Measurements from ENCODE around the gene CDKAL1. TPM values are rescaled to one million over a fixed set of nuclear protein-coding genes. Genes with fewer than 3 reads are reported as not detected.

CDKAL1 gene
- total and polyA plus RNA-seq, 2 of the 8 experiments (the other 6 are each of a cell fraction or from before 2014, with no cell fraction given): 8.4 to 24.6 TPM

DNA sequence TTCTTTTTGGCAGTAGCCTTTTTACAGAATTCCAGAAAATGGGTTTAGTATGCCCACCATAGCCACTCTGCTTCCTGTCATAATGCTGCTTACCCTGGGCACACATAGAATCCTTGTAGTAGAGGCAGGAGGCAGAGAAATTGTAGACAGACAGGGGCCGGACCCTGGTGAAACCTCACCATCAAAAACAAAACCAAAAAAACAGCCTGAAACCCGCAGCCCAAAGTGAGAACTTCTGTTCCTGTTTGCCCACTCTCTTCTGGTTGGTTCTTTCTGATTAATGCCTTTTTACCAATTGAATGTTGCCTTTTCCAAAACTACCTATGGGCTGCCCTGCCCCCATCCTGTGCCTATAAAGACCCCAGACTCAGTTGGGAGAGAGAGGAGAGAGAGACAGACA lies 188.2 kb downstream of the CDKAL1 start:
- Histone ChIP-seq H3K4ac (replicated peaks; ENCODE audit: insufficient read length, low read depth, low read length) (no peak overlapping the region), H2BK5ac (ENCODE audit: low read depth, low read length) (no peak overlapping the region)
- 88% methylated on average over 2 of the region's 2 CpGs; no CpG with 5 or more reads in 1 of the 2 experiments for WGBS, 2 experiments (ENCODE audit: extremely low coverage in 1 of 2, insufficient coverage in 1 of 2, insufficient read length in 1 of 2, insufficient replicate concordance in 2 of 2, low coverage in 1 of 2, low lambda C conversion rate in 2 of 2, missing lambda C conversion rate in 1 of 2)

More for the DNA sequence above, 188.2 kb downstream of the CDKAL1 start:
- Histone ChIP-seq H3K4me1 (replicated peaks in 1 of 4; ENCODE audit: control insufficient read depth in 3 of 4, insufficient read depth in 4 of 4, low read length in 3 of 4) (peaks cover 0 to 11% (median 4%) of the 10 kb centered on the region in 4 experiments; a peak in 4 of 7 replicates), H3K4me3 (ENCODE audit: extremely low read depth in 1 of 4, insufficient read depth in 2 of 4, low read depth in 3 of 4, low read length in 4 of 4) (no peak overlapping the region), H3K23me2 (ENCODE audit: low read depth, low read length) (no peaks in the 10 kb centered on the region), H3K79me1 (ENCODE audit: low read depth, low read length) (no peaks in the 10 kb centered on the region; the same call in 1 of the 2 replicates), H3K27me3 (replicated peaks in 1 of 4; ENCODE audit: control insufficient read depth in 3 of 4, extremely low read depth in 1 of 4, insufficient read depth in 3 of 4, low read length in 3 of 4) (no peaks in the 10 kb centered on the region), H3K27ac (ENCODE audit: low read depth, low read length) (no peak overlapping the region), H3K36me3 (ENCODE audit: control insufficient read depth in 2 of 4, insufficient read depth in 4 of 4, low read length in 3 of 4) (no peaks in the 10 kb centered on the region), H3K23ac (ENCODE audit: insufficient read length) (no peak overlapping the region), H4K91ac (replicated peaks; ENCODE audit: insufficient read length, low read length) (no peak overlapping the region), H4K8ac (ENCODE audit: extremely low read depth, insufficient read depth, low read length) (no peak overlapping the region), H2AFZ (ENCODE audit: low read length) (no peak overlapping the region), H2BK15ac (ENCODE audit: low read length) (no peak overlapping the region), H3K9ac (replicated peaks in 1 of 4; ENCODE audit: extremely low read depth in 1 of 4, low read depth in 3 of 4, low read length in 3 of 4) (no peak overlapping the region), H3K56ac (replicated peaks; ENCODE audit: insufficient read length, low read depth, low read length) (no peak overlapping the region), H3K18ac (ENCODE audit: extremely low read depth, low read length) (no peak overlapping the region), H3K4me2 (ENCODE audit: insufficient read depth in 1 of 2, low read depth in 2 of 2, low read length in 2 of 2) (no peak overlapping the region), H3K9me3 (ENCODE audit: insufficient read depth in 2 of 2, low read depth in 1 of 2, low read length in 1 of 2) (no peaks in the 10 kb centered on the region), H2AK5ac (ENCODE audit: low read depth, low read length) (no peak overlapping the region), H2BK120ac (replicated peaks; ENCODE audit: low read depth, low read length) (no peak overlapping the region), H3K14ac (ENCODE audit: insufficient read length) (no peak overlapping the region), H4K20me1 (replicated peaks in 1 of 2; ENCODE audit: control insufficient read depth in 1 of 2, insufficient read depth in 2 of 2, low read length in 2 of 2) (no peaks in the 10 kb centered on the region), H3K79me2 (ENCODE audit: control insufficient read depth in 1 of 2, insufficient read depth in 2 of 2, low read length in 2 of 2) (peaks cover 0 to 2% of the 10 kb centered on the region in 2 experiments; a peak in 1 of 4 replicates), H4K5ac (ENCODE audit: insufficient read length, low read depth, low read length) (no peak overlapping the region), H2BK20ac (ENCODE audit: low read length) (no peak overlapping the region), H2BK12ac (ENCODE audit: low read depth, low read length) (no peak overlapping the region)
- DNase-seq (ENCODE audit: low read depth in 1 of 2, low spot score in 2 of 2) (no peak), FAIRE-seq (no peak)
- TF ChIP-seq FOSL1 (IDR thresholded peaks at IDR 0.05; ENCODE audit: insufficient read depth, low read depth, low read length): no peak
- TF ChIP-seq EZH2 (IDR thresholded peaks at IDR 0.05; ENCODE audit: low read depth, low read length, severe bottlenecking): no peak
- TF ChIP-seq BRCA1 (IDR thresholded peaks at IDR 0.05; ENCODE audit: low read depth, low read length): no peak
- no peak for TF ChIP-seq TCF12 (IDR thresholded peaks at IDR 0.05; ENCODE audit: low read depth, low read length)
- TF ChIP-seq KDM1A (IDR thresholded peaks at IDR 0.05; ENCODE audit: borderline replicate concordance, low read length): no peak
- TF ChIP-seq TEAD4 (IDR thresholded peaks at IDR 0.05; ENCODE audit: low read depth, low read length): no peak
- POLR2A ChIA-PET (ENCODE audit: partially characterized antibody): no interaction called here
- CTCF ChIA-PET (ENCODE audit: partially characterized antibody): no interaction called here

All from H1 (cell line).